GM12801 (cell line): ENCODE measurements around the gene CHURC1.

Source experiments
- CTCF ChIP-seq: IDR thresholded peaks from one replicate; pipeline ENCODE4 v1.5.1; 2011; ENCODE audit warnings: control low read depth; ENCODE audit not compliant: insufficient read length; ENCODE audit errors: extremely low read depth

Gene CHURC1

GRCh38 chr14:64934338-64934929 lies 20.2 kb downstream of the CHURC1 start:
- no peak for TF ChIP-seq CTCF

- TF ChIP-seq CTCF = no peak
These were observed 21.3 kb downstream of the CHURC1 start for GRCh38 chr14:64935508-64935907.

- TF ChIP-seq CTCF = no peak
These were observed 23.0 kb downstream of the CHURC1 start for GRCh38 chr14:64937171-64937820.

GRCh38 chr14:64937821-64938193 lies 23.6 kb downstream of the CHURC1 start:
- TF ChIP-seq CTCF = no peak

- no peak for TF ChIP-seq CTCF
These were observed 24.9 kb downstream of the CHURC1 start for GRCh38 chr14:64938972-64939816.

GRCh38 chr14:64939817-64940190 lies 25.5 kb downstream of the CHURC1 start:
- no peak for TF ChIP-seq CTCF

GRCh38 chr14:64940336-64940910 lies 26.2 kb downstream of the CHURC1 start:
- TF ChIP-seq CTCF = no peak
